Transverse colon (tissue), 4 donors: ENCODE data around the gene RELA. TPM values are rescaled to one million over a fixed set of nuclear protein-coding genes. Genes with fewer than 3 reads are reported as not detected.

Experiments used
- DNase-seq: peaks from one replicate; pipeline ENCODE4 v3.0.0-alpha.2; 2019
- H3K27ac ChIP-seq, 4 donors: fragments of 200-600 bp; sonication (generic); 2 replicates each; pipeline ENCODE4 v1.5.1; 2016 to 2018; ENCODE audit warnings: inconsistent platforms in 4 of 4
- H3K27me3 ChIP-seq: fragments of 200-600 bp; sonication (generic); 2 replicates; pipeline ENCODE4 v1.5.1; 2017; ENCODE audit warnings: inconsistent platforms
- H3K36me3 ChIP-seq, 4 donors: fragments of 200-600 bp; sonication (generic); 2 replicates each; pipeline ENCODE4 v1.5.1; 2017 to 2019; ENCODE audit warnings: inconsistent platforms in 4 of 4
- H3K4me1 ChIP-seq, 4 donors: fragments of 200-600 bp; sonication (generic); 2 replicates each; pipeline ENCODE4 v1.5.1; 2017 to 2020; ENCODE audit warnings: inconsistent platforms in 4 of 4
- H3K4me3 ChIP-seq, 4 donors: fragments of 200-600 bp; sonication (generic); 1 replicate in 1 of 4; 2 replicates in 3 of 4; pipeline versions ENCODE4 v1.5.1 to v1.6.1; 2017 to 2019; ENCODE audit warnings: inconsistent platforms in 4 of 4
- H3K9me3 ChIP-seq, 2 donors: fragments of 200-600 bp; sonication (generic); 2 replicates each; pipeline ENCODE4 v1.5.1; 2017 to 2019; ENCODE audit warnings: inconsistent platforms in 2 of 2
- CTCF ChIP-seq, 5 experiments: fragments of 200-600 bp in 3 of 5; fragments of 450-650 bp in 2 of 5; sonication (generic) in 3 of 5; IDR thresholded peaks; 1 replicate in 2 of 5; 2 replicates in 3 of 5; pipeline ENCODE4 v1.5.1; 2016 to 2017; ENCODE audit warnings: antibody characterized with exemption in 5 of 5, inconsistent platforms in 3 of 5, mild to moderate bottlenecking in 2 of 5, moderate library complexity in 1 of 5
- EP300 ChIP-seq: sonication (generic); formaldehyde crosslinking; IDR thresholded peaks from one replicate; pipeline ENCODE4 v1.6.1; 2017; ENCODE audit warnings: antibody characterized with exemption, low read depth
- POLR2A ChIP-seq: fragments of 450-650 bp; IDR thresholded peaks from one replicate; pipeline ENCODE4 v1.6.1; 2016; ENCODE audit warnings: antibody characterized with exemption, mild to moderate bottlenecking, moderate library complexity
- POLR2AphosphoS5 ChIP-seq, 3 donors: sonication (generic); formaldehyde crosslinking; IDR thresholded peaks; one replicate each; pipeline ENCODE4 v1.6.1; 2016; ENCODE audit warnings: antibody characterized with exemption in 3 of 3
- WGBS, 2 donors: methylation state at CpG; one replicate each; pipeline ENCODE4 v1.1.5; 2018; ENCODE audit warnings: low coverage in 1 of 2; 5-methylcytosine and 5-hydroxymethylcytosine counted together
- in situ Hi-C, 4 donors: fragments of 200-750 bp; cut with MboI; loops; one replicate each; pipeline versions ENCODE4 v1.15.0 to v1.15.1; 2017; ENCODE audit warnings: low sequenced_read_pairs in 3 of 4, low pct_ligation_motif_present in 1 of 4, low pct_unique_long_range_greater_than_20kb in 1 of 4
- intact Hi-C: fragments of 100-400 bp; cut with DNase I; formaldehyde crosslinking; loops from one replicate; pipeline ENCODE4 v1.15.1; 2023; ENCODE audit warnings: low total_unique reads
- total RNA-seq, 4 donors: library from RNA; depleted of rRNA; stranded (reverse); fragments of >200 nt; gene quantifications; one replicate each; pipeline ENCODE4 v1.1.0, GENCODE V29; 2016

The RELA gene
- total RNA-seq, 4 donors from 2014 or later = 45.8 to 95.8 (median 58.4) TPM

DNA sequence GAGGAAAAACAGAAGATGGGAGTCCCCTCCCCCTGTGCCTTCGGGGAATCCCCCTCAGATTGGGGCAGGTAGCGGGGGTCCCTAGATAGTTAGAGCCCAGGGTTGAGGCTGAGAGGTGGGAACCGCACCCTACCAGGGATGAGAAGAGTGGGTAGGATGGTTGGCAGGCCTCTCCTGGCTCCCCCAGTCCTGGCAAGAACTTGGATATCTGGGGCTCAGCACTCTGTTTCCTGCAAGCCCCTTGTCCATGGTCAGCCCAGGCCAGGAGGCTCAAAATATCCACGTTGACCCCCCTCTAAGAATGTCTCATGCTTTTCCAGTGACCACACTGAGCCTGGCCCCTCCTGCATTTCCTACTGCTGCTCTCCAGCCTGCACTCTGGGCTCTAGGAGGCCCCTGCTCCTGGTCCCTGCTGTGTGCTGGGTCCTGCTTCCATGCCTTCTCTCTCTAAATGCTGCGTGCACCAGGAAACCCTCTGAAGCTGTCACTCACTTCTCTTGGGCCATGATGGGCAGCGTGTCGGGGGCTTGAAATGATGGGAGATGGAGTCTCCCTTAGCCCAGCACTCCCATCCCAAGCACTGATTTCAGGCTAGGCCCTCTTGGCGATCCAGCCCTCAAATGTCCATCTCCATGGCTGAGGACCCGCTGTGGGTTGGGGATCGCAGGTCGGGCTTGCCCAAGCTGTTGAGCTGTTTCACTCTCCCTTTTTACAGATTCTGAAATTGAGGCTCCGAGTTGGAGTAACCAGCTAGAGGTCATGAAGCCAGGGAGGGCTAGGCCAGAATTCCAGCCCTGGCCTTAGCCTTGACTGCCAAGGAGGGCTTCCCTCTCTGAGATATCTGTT is 50.7 kb downstream of the RELA start:
- DNase-seq = no peak
- Histone ChIP-seq H3K4me1 (peaks cover 34 to 64% (median 51%) of the 10 kb centered on the region in 4 donors), H3K36me3 (no peaks in the 10 kb centered on the region), H3K27ac (peak overlapping the region; percentile 97 to 99 (median 98)), H3K9me3 (no peaks in the 10 kb centered on the region), H3K4me3 (peak overlapping the region in 2 of 4 donors; percentile 68 to 83), H3K27me3 (no peaks in the 10 kb centered on the region)
- intact Hi-C loops = no loop called here
- in situ Hi-C loops = no loop called here
- TF ChIP-seq CTCF (IDR thresholded peaks at IDR 0.05) (no peak), POLR2A (no peak), POLR2AphosphoS5 (IDR thresholded peaks at IDR 0.05) (no peak), EP300 (no peak)
- 74 to 78% methylated on average over 7 to 12 of the region's 12 CpGs for WGBS, 2 donors

GRCh38 chr11:65611028-65611757 is 51.5 kb downstream of the RELA start:
- Histone ChIP-seq H3K4me3 (peak overlapping the region in 2 of 4 donors; percentile 68 to 83), H3K27ac (peak overlapping the region; percentile 97 to 99 (median 98)), H3K27me3 (no peaks in the 10 kb centered on the region), H3K36me3 (peaks cover 0 to 4% (median 0%) of the 10 kb centered on the region in 4 donors), H3K4me1 (peaks cover 31 to 63% (median 48%) of the 10 kb centered on the region in 4 donors), H3K9me3 (no peaks in the 10 kb centered on the region)
- 63% methylated on average over 10 of the region's 10 CpGs; no CpG with 5 or more reads in 1 of the 2 donors for WGBS, 2 donors
- in situ Hi-C loops = no loop called here
- no peak for TF ChIP-seq EP300
- intact Hi-C loops = no loop called here
- DNase-seq = no peak

GRCh38 chr11:65610404-65610803 is 52.3 kb downstream of the RELA start:
- 65% methylated on average over 6 of the region's 6 CpGs; no CpG with 5 or more reads in 1 of the 2 donors for WGBS, 2 donors
- in situ Hi-C loops (no loop called here), intact Hi-C loops (no loop called here)
- DNase-seq = no peak
- TF ChIP-seq POLR2AphosphoS5 (IDR thresholded peaks at IDR 0.05) (no peak), CTCF (IDR thresholded peaks at IDR 0.05) (no peak), POLR2A (no peak), EP300 (no peak)
- no peaks in the 10 kb centered on the region for H3K27me3 ChIP-seq
- H3K4me1 ChIP-seq = peaks cover 31 to 64% (median 46%) of the 10 kb centered on the region in 4 donors
- H3K4me3 ChIP-seq = peak overlapping the region in 1 of 4 donors; percentile 83
- H3K9me3 ChIP-seq = no peaks in the 10 kb centered on the region
- H3K36me3 ChIP-seq = peaks cover 0 to 10% (median 4%) of the 10 kb centered on the region in 4 donors
- H3K27ac ChIP-seq = peak overlapping the region; percentile 97 to 99 (median 98)

- intact Hi-C loops = no loop called here
- WGBS, 2 donors = 80 to 100% methylated on average over 3 to 5 of the region's 5 CpGs
- no peak for DNase-seq
- peaks cover 31 to 64% (median 45%) of the 10 kb centered on the region in 4 donors for H3K4me1 ChIP-seq
- H3K27me3 ChIP-seq = no peaks in the 10 kb centered on the region
- H3K4me3 ChIP-seq = no peak overlapping the region
- TF ChIP-seq EP300 (no peak), POLR2A (no peak), CTCF (IDR thresholded peaks at IDR 0.05) (no peak), POLR2AphosphoS5 (IDR thresholded peaks at IDR 0.05) (no peak)
- H3K27ac ChIP-seq = no peak overlapping the region
- in situ Hi-C loops = no loop called here
- H3K36me3 ChIP-seq = peaks cover 0 to 18% (median 7%) of the 10 kb centered on the region in 4 donors
- no peaks in the 10 kb centered on the region for H3K9me3 ChIP-seq
These were observed 53.1 kb downstream of the RELA start for GRCh38 chr11:65609665-65610064.
